ENCODE data around the gene PGM1. TPM values are rescaled to one million over a fixed set of nuclear protein-coding genes. Genes with fewer than 3 reads are reported as not detected.

Gene PGM1
- total and polyA plus RNA-seq, 8 donors, result 11.3 to 82.8 (median 28.9) TPM

GRCh38 chr1:63663873-63664272 is 70.7 kb downstream of the PGM1 start:
- Histone ChIP-seq H3K4me3 (no peak overlapping the region), H3K27me3 (no peaks in the 10 kb centered on the region), H3K27ac (no peak overlapping the region), H3K4me1 (peaks cover 0 to 21% (median 4%) of the 10 kb centered on the region in 4 donors), H3K9me3 (peaks cover 0 to 12% (median 1%) of the 10 kb centered on the region in 4 donors), H3K36me3 (peaks cover 0 to 17% (median 14%) of the 10 kb centered on the region in 4 donors)
- WGBS, 5 donors, result 93 to 97% (median 95%) methylated on average over 5 of the region's 5 CpGs
- intact Hi-C loops (cut with DNase I; ENCODE audit: low total_unique reads), result no loop called here
- DNase-seq, result no peak
- TF ChIP-seq POLR2A (IDR thresholded peaks at IDR 0.05), result no peak
- TF ChIP-seq EP300 (IDR thresholded peaks at IDR 0.05), result no peak
- TF ChIP-seq POLR2AphosphoS5 (IDR thresholded peaks at IDR 0.05), result no peak
- TF ChIP-seq CTCF (IDR thresholded peaks at IDR 0.05), result no peak

- no peaks in the 10 kb centered on the region for H3K27me3 ChIP-seq
- intact Hi-C loops (cut with DNase I; ENCODE audit: low total_unique reads), result no loop called here
- H3K36me3 ChIP-seq, result peaks cover 0 to 9% (median 5%) of the 10 kb centered on the region in 4 donors
- 93 to 100% (median 98%) methylated on average over 2 of the region's 2 CpGs for WGBS, 5 donors
- no peak for DNase-seq
- no peak overlapping the region for H3K4me3 ChIP-seq
- peaks cover 0 to 30% (median 8%) of the 10 kb centered on the region in 4 donors for H3K4me1 ChIP-seq
- H3K27ac ChIP-seq, result no peak overlapping the region
- peaks cover 0 to 12% (median 1%) of the 10 kb centered on the region in 4 donors for H3K9me3 ChIP-seq
- TF ChIP-seq POLR2AphosphoS5 (IDR thresholded peaks at IDR 0.05) (no peak), CTCF (IDR thresholded peaks at IDR 0.05) (no peak), EP300 (IDR thresholded peaks at IDR 0.05) (no peak), POLR2A (IDR thresholded peaks at IDR 0.05) (no peak)
Measured at GRCh38 chr1:63664742-63665141, 71.5 kb downstream of the PGM1 start.

GRCh38 chr1:63665410-63665809 is 72.2 kb downstream of the PGM1 start:
- Histone ChIP-seq H3K36me3 (peaks cover 0 to 6% (median 1%) of the 10 kb centered on the region in 4 donors), H3K9me3 (peaks cover 0 to 12% (median 1%) of the 10 kb centered on the region in 4 donors), H3K4me1 (peaks cover 0 to 35% (median 10%) of the 10 kb centered on the region in 4 donors), H3K4me3 (no peak overlapping the region), H3K27me3 (no peaks in the 10 kb centered on the region), H3K27ac (no peak overlapping the region)
- TF ChIP-seq POLR2A (IDR thresholded peaks at IDR 0.05), result no peak
- TF ChIP-seq CTCF (IDR thresholded peaks at IDR 0.05), result no peak
- TF ChIP-seq POLR2AphosphoS5 (IDR thresholded peaks at IDR 0.05), result no peak
- TF ChIP-seq EP300 (IDR thresholded peaks at IDR 0.05), result no peak
- WGBS, 5 donors, result 86 to 100% (median 93%) methylated on average over 1 to 3 of the region's 3 CpGs
- intact Hi-C loops (cut with DNase I; ENCODE audit: low total_unique reads), result no loop called here
- DNase-seq, result no peak

GRCh38 chr1:63665824-63666223 is 72.6 kb downstream of the PGM1 start:
- no peaks in the 10 kb centered on the region for H3K27me3 ChIP-seq
- peaks cover 0 to 6% (median 0%) of the 10 kb centered on the region in 4 donors for H3K36me3 ChIP-seq
- TF ChIP-seq POLR2A (IDR thresholded peaks at IDR 0.05) (no peak), EP300 (IDR thresholded peaks at IDR 0.05) (no peak), CTCF (IDR thresholded peaks at IDR 0.05) (no peak)
- H3K4me3 ChIP-seq, result no peak overlapping the region
- H3K27ac ChIP-seq, result no peak overlapping the region
- H3K9me3 ChIP-seq, result peaks cover 0 to 12% (median 1%) of the 10 kb centered on the region in 4 donors
- 46 to 61% (median 55%) methylated on average over 3 of the region's 3 CpGs for WGBS, 5 donors
- intact Hi-C loops (cut with DNase I; ENCODE audit: low total_unique reads), result no loop called here
- H3K4me1 ChIP-seq, result peaks cover 0 to 35% (median 10%) of the 10 kb centered on the region in 4 donors
- DNase-seq, result no peak

All from stomach (tissue), 9 donors.